Measurements from ENCODE around the gene EARS2.
"Not testable (repeated sequence)": the region's sequence is repeated elsewhere in the genome, so short reads cannot be mapped to it uniquely, and the experiment has no call there.

Gene EARS2

DNA sequence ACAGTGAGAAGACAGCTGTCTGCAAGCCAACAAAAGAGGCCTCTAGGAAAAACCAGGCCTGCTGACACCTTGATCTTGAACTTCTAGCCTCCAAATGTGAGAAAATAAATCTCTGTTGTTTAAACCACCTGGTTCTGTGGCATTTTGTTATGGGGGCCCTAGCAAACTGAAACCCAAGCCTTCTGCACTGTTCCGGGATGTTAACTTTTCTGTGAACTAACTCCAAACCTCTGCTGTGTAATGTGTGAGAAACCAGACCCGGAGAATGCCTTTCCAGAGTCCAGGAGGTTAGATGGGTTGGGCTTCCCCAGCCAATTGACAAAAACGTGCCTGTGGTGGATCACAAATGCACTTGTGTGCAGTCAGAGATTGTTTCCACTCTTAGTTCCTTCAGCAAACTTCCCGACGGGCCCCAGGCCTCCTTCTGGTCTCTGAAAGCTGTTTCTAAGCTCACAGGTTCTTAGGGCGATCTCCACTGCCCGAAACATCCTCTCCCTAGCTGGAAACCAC lies 33.2 kb downstream of the EARS2 start:
- DNase-seq: no peak

DNA sequence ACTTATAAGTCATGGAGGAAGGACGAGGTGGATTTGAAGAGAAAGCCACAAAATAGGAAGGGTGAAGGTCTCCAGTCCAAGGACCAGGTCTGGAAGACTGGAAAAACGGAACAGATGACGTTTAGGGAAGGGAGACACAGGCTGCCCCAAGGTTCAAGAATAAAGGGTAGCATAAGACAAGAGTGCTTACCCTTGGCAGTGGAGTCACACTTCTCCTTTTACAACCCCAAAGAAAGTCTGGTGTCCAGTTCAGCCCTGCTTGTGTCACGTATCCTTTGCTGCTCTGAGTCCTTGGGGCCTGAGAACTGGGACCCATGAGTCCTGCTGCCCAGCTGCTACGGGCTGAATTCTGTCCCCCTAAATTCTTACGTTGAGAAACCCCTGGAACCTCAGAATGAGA lies 33.8 kb downstream of the EARS2 start:
- no peak for DNase-seq

DNA sequence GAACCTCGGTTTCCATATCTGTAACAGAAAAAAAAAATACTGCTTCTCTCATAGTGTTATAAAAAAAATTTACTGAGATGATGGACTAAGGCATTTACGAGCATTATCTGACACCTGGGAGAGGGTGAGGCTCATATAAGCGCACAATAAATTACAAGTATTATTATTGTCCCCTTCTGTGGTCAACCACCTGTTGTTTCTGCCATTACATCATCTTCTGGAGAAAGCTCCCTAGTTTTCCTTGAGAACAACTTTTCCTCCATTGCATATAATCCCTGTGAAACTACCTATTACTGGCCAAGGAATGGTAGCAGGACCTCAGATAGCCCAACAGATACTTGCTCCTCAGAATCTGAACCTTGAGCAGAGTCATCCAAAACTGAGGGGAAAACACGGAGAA lies 35.2 kb downstream of the EARS2 start:
- no peak for DNase-seq

DNA sequence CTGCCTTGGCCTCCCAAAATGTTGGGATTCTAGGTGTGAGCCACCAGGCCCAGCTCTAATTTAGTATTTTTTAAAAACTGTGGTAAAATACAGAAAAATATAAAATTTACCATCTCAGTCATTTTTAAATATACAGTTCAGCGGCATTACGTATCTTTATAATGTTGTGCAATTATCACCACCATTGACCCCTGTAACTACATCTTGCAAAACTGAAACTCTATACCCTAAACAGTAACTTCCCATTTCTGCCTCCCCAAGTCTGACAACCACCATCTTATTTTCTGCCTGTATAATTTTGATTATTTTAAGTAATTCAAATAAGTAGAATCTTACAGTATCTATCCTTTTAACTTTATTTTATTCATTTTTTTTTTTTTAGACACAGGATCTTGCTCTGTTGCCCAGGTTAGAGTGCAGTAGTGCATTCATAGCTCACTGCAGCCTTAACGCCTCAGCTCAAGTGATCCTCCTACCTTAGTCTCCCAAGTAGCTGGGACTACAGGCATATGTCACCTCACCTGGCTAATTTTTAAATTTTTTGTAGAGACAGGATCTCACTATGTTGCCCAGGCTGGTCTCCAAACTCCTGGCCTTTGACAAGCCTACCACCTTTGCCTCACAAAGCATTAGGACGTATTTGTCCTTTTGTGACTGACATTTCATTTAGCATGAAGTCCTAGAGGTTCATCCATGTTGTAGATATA lies 36.0 kb downstream of the EARS2 start:
- DNase-seq: no peak

DNA sequence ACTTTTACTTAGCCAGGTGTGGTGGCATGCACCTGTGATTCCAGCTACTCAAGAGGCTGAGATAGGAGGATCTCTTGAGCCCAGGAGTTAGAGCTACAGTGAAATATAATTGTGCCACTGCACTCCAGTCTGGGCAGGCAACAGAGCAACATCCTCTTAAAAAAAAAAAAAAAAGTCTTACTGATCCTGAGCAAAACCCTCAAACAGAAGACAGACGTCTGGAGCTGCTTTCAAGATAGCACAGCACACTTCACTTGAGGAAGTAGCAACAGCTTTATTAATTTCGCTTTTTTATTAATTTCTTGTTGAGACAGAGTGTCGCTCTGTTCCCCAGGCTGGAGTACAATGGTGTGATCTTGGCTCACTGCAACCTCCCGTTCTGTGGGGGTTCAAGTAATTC lies 36.6 kb downstream of the EARS2 start:
- DNase-seq: no peak

GRCh38 chr16:23519282-23519681 lies 37.9 kb downstream of the EARS2 start:
- no peak for DNase-seq

- DNase-seq: no peak
Observed at GRCh38 chr16:23518435-23518891, 38.7 kb downstream of the EARS2 start.

DNA sequence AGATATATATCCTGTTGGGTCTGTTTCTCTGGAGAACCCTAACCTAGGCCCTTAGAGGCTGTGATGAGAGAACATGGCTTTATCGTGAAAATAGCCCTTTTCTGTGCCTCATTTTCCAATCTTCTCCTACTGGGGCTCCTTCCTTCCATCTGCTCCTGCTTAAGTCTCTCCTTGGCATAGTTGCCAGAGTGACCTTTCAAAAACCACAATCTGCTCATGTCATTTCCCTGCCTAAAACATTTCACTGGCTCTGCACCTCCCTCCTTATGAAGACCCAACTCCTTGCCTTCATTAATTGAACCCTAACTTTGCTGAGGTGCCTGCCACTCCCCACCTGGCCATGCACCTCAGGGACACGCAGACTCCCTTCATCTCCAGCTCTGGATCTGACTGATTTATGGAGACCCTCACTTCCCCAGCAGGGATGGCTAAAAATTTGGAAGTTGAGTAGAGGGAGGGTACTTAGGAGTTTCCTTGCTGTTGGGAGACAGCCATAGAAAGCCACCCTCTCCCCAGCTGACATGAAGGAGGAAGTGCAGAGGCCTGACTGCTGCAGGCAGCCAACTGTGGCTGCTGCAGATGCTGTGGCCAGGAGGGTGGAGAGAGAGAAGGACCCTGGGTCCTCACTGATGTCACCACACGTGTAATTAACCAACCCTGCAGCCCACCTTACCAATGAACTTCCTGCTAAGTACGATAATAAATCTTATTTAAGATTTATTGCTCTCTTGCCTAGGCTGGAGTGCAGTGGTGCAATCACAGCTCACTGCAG lies 40.6 kb downstream of the EARS2 start:
- no peak for DNase-seq

DNA sequence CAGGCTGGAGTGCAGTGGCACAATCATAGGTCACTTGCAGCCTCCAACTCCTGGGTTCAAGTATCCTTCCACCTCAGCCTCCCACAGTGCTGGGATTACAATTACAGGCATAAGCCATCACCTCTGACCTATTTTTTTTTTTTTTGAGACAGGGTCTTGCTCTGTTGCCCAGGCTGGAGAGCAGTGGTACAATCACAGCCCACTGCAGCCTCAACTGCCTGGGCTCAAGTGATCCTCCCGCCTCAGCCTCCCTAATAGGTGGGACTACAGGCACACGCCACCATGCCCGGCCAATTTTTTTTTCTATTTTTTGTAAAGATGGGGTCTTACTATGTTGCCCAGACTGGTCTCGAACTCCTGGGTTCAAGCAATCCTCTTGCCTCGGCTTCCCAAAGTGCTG lies 41.3 kb downstream of the EARS2 start:
- no peak for DNase-seq

GRCh38 chr16:23514381-23515152 lies 42.6 kb downstream of the EARS2 start:
- DNase-seq: no peak

DNA sequence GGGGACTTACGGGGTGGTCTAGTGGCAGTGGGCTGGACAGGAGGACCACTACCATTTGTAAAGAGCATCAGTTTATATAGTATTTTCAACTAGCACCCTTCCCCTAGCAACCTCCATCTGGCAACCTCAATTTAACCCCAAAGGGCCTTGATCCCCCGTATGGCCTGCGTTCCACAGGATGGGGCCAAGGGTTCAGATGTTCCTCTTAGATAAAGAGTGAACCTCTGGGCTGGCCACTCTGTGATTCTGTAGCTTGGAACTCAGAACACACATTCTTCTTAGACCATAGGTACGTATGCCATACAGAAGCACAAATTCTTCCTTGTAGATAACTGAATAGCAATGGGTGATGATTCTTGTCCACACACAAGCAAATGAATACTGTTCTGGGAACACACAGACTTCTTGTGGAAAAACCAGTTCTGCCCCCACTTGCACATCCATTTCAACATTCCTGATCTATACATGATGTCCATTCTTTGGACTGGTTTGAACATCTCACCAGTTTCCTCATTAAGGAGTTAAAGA lies 44.9 kb downstream of the EARS2 start:
- DNase-seq: no peak

- no peak for DNase-seq
Observed at GRCh38 chr16:23511731-23512130, 45.4 kb downstream of the EARS2 start.

GRCh38 chr16:23510915-23511270 lies 46.3 kb downstream of the EARS2 start:
- not testable (repeated sequence) for DNase-seq

DNA sequence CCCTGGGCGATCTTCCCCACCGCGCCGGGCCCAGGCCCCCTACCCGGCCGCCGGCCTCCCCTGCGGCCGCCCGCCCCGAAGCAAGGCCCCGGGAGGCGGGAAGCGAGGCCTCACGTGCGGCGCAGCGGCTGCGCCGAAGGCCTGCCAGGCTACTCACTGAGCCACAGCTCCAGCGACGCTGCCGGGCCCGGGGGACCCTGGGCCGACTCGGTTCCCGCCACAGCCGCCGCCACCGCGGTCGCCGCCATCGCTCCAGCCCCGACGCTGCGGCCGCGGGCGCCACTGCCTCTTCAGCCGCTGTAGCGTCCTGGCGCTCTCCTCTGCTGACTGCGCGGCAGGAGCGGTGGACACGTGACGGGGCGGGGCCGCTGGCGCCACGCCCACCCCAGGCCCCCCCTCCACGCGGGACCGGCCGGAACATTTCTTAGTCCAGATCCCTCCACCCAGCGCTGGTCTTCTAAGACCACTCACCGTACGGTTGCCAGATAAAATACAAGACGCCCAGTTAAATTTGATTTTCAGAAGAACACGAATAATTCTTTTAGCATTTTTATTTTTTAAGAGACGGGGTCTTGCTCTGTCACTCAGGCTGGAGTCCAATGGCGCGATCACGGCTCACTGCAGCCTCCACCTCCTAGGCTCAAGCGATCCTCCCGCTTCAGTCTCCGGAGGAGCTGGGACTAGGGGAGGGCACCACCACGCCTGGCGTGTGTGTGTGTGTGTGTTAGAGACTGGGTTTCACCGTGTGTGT lies 46.8 kb downstream of the EARS2 start, which contains the start of gene GGA2:
TSS of gene GGA2 (minus strand) at position 331 of the 751 bp plus-strand sequence. CDS start at position 248, 83 bp downstream.
- DNase-seq: peak; percentile 73

- no peak for DNase-seq
Observed at GRCh38 chr16:23509782-23510163, 47.4 kb downstream of the EARS2 start.

DNA sequence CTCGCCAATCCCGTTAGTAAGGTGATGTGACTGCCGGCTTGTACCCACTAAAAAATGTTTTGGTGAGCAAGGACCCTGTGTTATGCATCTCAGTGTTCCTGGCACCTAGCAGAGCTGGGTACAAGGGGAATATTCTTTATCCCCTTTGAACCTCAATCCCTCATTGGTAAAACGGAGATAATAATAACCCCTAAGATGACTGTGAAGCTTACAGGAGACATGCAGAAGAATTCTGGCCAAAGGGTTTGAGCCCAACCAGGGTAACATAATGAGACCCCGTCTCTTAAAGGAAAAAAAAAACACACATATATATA lies 47.8 kb downstream of the EARS2 start:
- DNase-seq: no peak

DNA sequence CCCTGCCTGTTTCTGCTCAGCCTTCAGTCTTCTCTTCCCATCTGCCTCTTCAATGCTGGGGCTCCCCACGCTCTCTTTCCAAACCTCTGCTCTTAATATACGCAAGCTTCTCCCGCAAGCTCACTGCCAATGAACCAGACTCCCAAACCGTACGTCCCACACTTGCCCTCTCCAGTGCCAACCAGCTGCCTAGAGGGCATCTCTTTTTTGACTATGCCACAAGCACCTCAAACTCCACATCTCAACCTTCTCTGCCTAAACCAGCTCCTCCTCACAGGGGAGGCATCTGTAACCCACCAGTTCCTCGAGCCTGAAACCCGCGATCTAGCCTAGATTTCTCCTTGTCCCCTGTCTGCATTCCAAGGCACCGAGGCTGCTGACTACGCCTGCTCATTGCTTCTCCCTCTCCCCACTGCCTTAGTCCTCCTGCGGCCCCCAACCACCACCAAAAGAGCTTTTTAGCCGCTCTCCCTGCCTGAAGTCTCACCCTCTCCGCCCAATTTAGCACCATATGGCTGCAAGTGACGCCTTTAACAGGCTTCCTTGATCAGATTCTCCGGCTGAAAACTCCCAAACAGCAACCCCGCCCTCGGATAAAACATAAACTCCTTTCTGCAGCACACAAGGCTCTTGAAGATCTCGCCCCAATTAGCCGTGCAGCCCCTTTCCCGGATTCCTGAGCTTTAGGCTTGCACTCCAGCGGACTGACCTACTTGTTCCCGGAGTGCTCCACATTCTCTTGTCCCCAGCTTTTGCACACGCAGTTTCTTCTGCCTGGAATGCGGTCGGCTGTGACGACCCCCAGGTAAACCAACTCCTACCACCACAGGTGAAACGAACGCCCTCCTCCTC lies 48.3 kb downstream of the EARS2 start:
- no peak for DNase-seq

GRCh38 chr16:23506606-23506994 lies 50.5 kb downstream of the EARS2 start:
- no peak for DNase-seq

- no peak for DNase-seq
Observed at GRCh38 chr16:23505671-23506605, 51.2 kb downstream of the EARS2 start.

- DNase-seq: no peak
Observed at GRCh38 chr16:23505180-23505665, 51.9 kb downstream of the EARS2 start.

Measured in T1000 (cell line).